HepG2 (cell line): ENCODE measurements around the gene OSCP1. TPM values are rescaled to one million over a fixed set of nuclear protein-coding genes. Genes with fewer than 3 reads are reported as not detected.

Source experiments
- ARNT2 ChIP-seq: sonication (generic); formaldehyde crosslinking; IDR thresholded peaks from 2 replicates; pipeline ENCODE4 v1.8.0; 2022; ENCODE audit warnings: mild to moderate bottlenecking, low read depth, missing genetic modification reagents, moderate library complexity
- ATF5 ChIP-seq: sonication (generic); formaldehyde crosslinking; IDR thresholded peaks from 2 replicates; pipeline ENCODE4 v1.4.0; 2020; ENCODE audit warnings: mild to moderate bottlenecking, low read depth, missing genetic modification reagents
- BCL6 ChIP-seq: IDR thresholded peaks from 2 replicates; pipeline ENCODE4 v1.6.1; 2016; ENCODE audit warnings: missing genetic modification reagents, missing compliant biosample characterization
- BHLHE40 ChIP-seq: IDR thresholded peaks from 2 replicates; pipeline ENCODE4 v1.6.1; 2011; ENCODE audit warnings: low read length, improper control_type of control experiment
- CCAR2 ChIP-seq: fragments of 200-400 bp; formaldehyde crosslinking; optimal IDR thresholded peaks from 2 replicates; pipeline ENCODE3; 2018; ENCODE audit warnings: low read depth, mild to moderate bottlenecking, low read length, moderate library complexity
- ELF1 ChIP-seq: sonication (generic); formaldehyde crosslinking; IDR thresholded peaks from 2 replicates; pipeline ENCODE4 v1.4.0; 2020; ENCODE audit warnings: missing genetic modification reagents
- ELF4 ChIP-seq: sonication (generic); formaldehyde crosslinking; IDR thresholded peaks from 2 replicates; pipeline ENCODE4 v1.5.0; 2020; ENCODE audit warnings: missing genetic modification reagents, mild to moderate bottlenecking, moderate library complexity, borderline replicate concordance
- MXI1 ChIP-seq: IDR thresholded peaks from 3 replicates; pipeline ENCODE4 v1.6.1; 2012; ENCODE audit warnings: low read depth, low read length, inconsistent platforms, borderline replicate concordance
- NCOA1 ChIP-seq: sonication (generic); formaldehyde crosslinking; IDR thresholded peaks from 2 replicates; pipeline ENCODE4 v1.9.0; 2021; ENCODE audit warnings: missing genetic modification reagents
- NR2F6 ChIP-seq, 2 experiments: IDR thresholded peaks; 2 replicates each; pipeline ENCODE4 v1.6.1; 2016; ENCODE audit warnings: antibody characterized with exemption in 1 of 2, mild to moderate bottlenecking in 1 of 2
- POLR2AphosphoS2 ChIP-seq: IDR thresholded peaks from 2 replicates; pipeline ENCODE4 v1.6.1; 2011; ENCODE audit warnings: low read depth, low read length, improper control_type of control experiment
- PRPF4 ChIP-seq: fragments of 200-400 bp; formaldehyde crosslinking; IDR thresholded peaks from 2 replicates; pipeline ENCODE4 v1.6.1; 2016; ENCODE audit warnings: low read length, low read depth; ENCODE audit not compliant: poor library complexity, severe bottlenecking
- REST ChIP-seq, 2 experiments: IDR thresholded peaks; 2 replicates each; pipeline ENCODE4 v1.6.1; 2011 to 2012; ENCODE audit warnings: low read length in 2 of 2, borderline replicate concordance in 1 of 2, low read depth in 1 of 2, mild to moderate bottlenecking in 1 of 2, moderate library complexity in 1 of 2
- RNF2 ChIP-seq: fragments of 450-650 bp; conservative IDR thresholded peaks from 2 replicates; pipeline ENCODE4 v1.6.1; 2016; ENCODE audit warnings: low read depth
- RXRA ChIP-seq: sonication (generic); formaldehyde crosslinking; IDR thresholded peaks from 2 replicates; pipeline ENCODE4 v1.5.1; 2020; ENCODE audit warnings: missing genetic modification reagents
- SNAPC2 ChIP-seq: sonication (generic); formaldehyde crosslinking; IDR thresholded peaks from 2 replicates; pipeline ENCODE4 v1.8.1; 2022; ENCODE audit warnings: mild to moderate bottlenecking, missing genetic modification reagents
- TAF1 ChIP-seq: sonication (generic); formaldehyde crosslinking; IDR thresholded peaks from 2 replicates; pipeline ENCODE4 v1.4.0; 2020; ENCODE audit warnings: missing genetic modification reagents
- TCF12 ChIP-seq, 2 experiments: fragments of 450-650 bp in 1 of 2; sonication (generic) in 1 of 2; formaldehyde crosslinking in 1 of 2; IDR thresholded peaks; 2 replicates each; pipeline versions ENCODE4 v1.6.1 to v1.8.0; 2017 to 2022; ENCODE audit warnings: antibody characterized with exemption in 1 of 2, mild to moderate bottlenecking in 1 of 2, missing genetic modification reagents in 1 of 2, moderate library complexity in 1 of 2
- THYN1 ChIP-seq: sonication (generic); formaldehyde crosslinking; IDR thresholded peaks from 2 replicates; pipeline ENCODE4 v1.8.1; 2023; ENCODE audit warnings: low read depth, mild to moderate bottlenecking, moderate library complexity, missing genetic modification reagents, borderline replicate concordance
- ZNF138 ChIP-seq: sonication (generic); formaldehyde crosslinking; IDR thresholded peaks from 2 replicates; pipeline ENCODE4 v1.5.0; 2020; ENCODE audit warnings: mild to moderate bottlenecking, low read depth, missing genetic modification reagents
- ZNF329 ChIP-seq: sonication (generic); formaldehyde crosslinking; IDR thresholded peaks from 2 replicates; pipeline ENCODE4 v1.9.0; 2021; ENCODE audit warnings: low read depth, mild to moderate bottlenecking, missing genetic modification reagents
- ZNF569 ChIP-seq: sonication (generic); formaldehyde crosslinking; IDR thresholded peaks from 2 replicates; pipeline ENCODE4 v1.5.0; 2020; ENCODE audit warnings: mild to moderate bottlenecking, missing genetic modification reagents, moderate library complexity, borderline replicate concordance
- ZNF629 ChIP-seq: sonication (generic); formaldehyde crosslinking; conservative IDR thresholded peaks from 2 replicates; pipeline ENCODE4 v1.5.0; 2020; ENCODE audit warnings: missing genetic modification reagents
- ZNF747 ChIP-seq: sonication (generic); formaldehyde crosslinking; IDR thresholded peaks from 2 replicates; pipeline ENCODE4 v1.8.1; 2023; ENCODE audit warnings: missing genetic modification reagents, mild to moderate bottlenecking, borderline replicate concordance
- ZNF75D ChIP-seq: sonication (generic); formaldehyde crosslinking; IDR thresholded peaks from 2 replicates; pipeline ENCODE4 v1.8.1; 2023; ENCODE audit warnings: missing genetic modification reagents, mild to moderate bottlenecking, borderline replicate concordance
- polyA plus RNA-seq, 8 experiments: library from polyadenylated mRNA; depleted of rRNA in 3 of 8; stranded (reverse) in 7 of 8; unstranded in 1 of 8; fragments of >200 nt; fragmentation: Illumina TruSeq in 4 of 8; extraction: Trizol in 4 of 8; gene quantifications; 2 replicates each; pipeline versions ENCODE4 v1.2.1 to v1.2.3, GENCODE V29; 2011 to 2016; ENCODE audit warnings: low read depth in 4 of 8, missing spikeins in 1 of 8, mixed read lengths in 1 of 8; ENCODE audit not compliant: insufficient read depth in 1 of 8
- total RNA-seq, 5 experiments: library from RNA; depleted of rRNA; stranded (reverse); fragments of >200 nt; fragmentation: Illumina TruSeq; extraction: Trizol; gene quantifications; 2 replicates each; pipeline ENCODE4 v1.2.3, GENCODE V29; 2016; ENCODE audit warnings: low read depth in 1 of 5

The OSCP1 gene
- total and polyA plus RNA-seq, 2 of the 13 experiments (the other 11 are each of a cell fraction or from before 2014, with no cell fraction given), result 0.60 to 0.84 TPM

- TF ChIP-seq ZNF569 (CRISPR knock-in tag) (no peak), BCL6 (CRISPR knock-in tag) (no peak), REST (IDR thresholded peaks at IDR 0.05; ENCODE audit: borderline replicate concordance in 1 of 2, low read depth in 1 of 2, low read length in 2 of 2) (peak in 1 of 2 experiments; percentile 19; a peak in 1 of 4 replicates), ZNF329 (0 out of 2 replicates have a peak, but pooled peaks have one; percentile 44), SNAPC2 (CRISPR knock-in tag) (no peak), TAF1 (CRISPR knock-in tag) (peak; percentile 94), ZNF629 (CRISPR knock-in tag) (no peak; the same call in 1 of the 2 replicates), ELF1 (CRISPR knock-in tag) (peak; percentile 73), ELF4 (no peak), ATF5 (no peak), CCAR2 (no peak), NCOA1 (CRISPR knock-in tag) (peak; percentile 73; the same call in 1 of the 2 replicates), ZNF747 (CRISPR knock-in tag) (no peak), PRPF4 (no peak), ARNT2 (CRISPR knock-in tag) (peak; percentile 57; the same call in 1 of the 2 replicates), ZNF138 (CRISPR knock-in tag) (0 out of 2 replicates have a peak, but pooled peaks have one; percentile 58), NR2F6 (IDR thresholded peaks at IDR 0.05) (no peak), NR2F6 (CRISPR knock-in tag; IDR thresholded peaks at IDR 0.05) (peak; percentile 23; the same call in 1 of the 2 replicates), TCF12 (IDR thresholded peaks at IDR 0.05) (no peak), TCF12 (CRISPR knock-in tag; IDR thresholded peaks at IDR 0.05) (0 out of 2 replicates have a peak, but pooled peaks have one; percentile 52), BHLHE40 (peak; percentile 53; the same call in 1 of the 2 replicates), ZNF75D (CRISPR knock-in tag) (no peak), RNF2 (0 out of 2 replicates have a peak, but pooled peaks have one; percentile 51), MXI1 (peak; percentile 94; the same call in 2 of the 3 replicates), THYN1 (CRISPR knock-in tag) (no peak), RXRA (CRISPR knock-in tag) (peak; percentile 24; the same call in 1 of the 2 replicates), POLR2AphosphoS2 (no peak)
Measured at GRCh38 chr1:36397378-36398230, 52.6 kb downstream of the OSCP1 start, which contains the start of gene LSM10 (continued).
